Activated naive CD8-positive, alpha-beta T cell treated with anti-CD3 and anti-CD28 coated beads for 36 hours (primary cell): ENCODE data around the gene PNRC2. TPM values are rescaled to one million over a fixed set of nuclear protein-coding genes. Genes with fewer than 3 reads are reported as not detected.
A peak's percentile ranks its signal among the peaks of the same experiment; 100 is the strongest.
"Not testable (repeated sequence)": the region's sequence is repeated elsewhere in the genome, so short reads cannot be mapped to it uniquely, and the experiment has no call there.

Source experiments
- DNase-seq: peaks from one replicate; pipeline ENCODE4 v3.0.0; 2021
- H3K27ac Mint-ChIP-seq: one replicate; pipeline ENCODE4 v1.8.0; 2022; ENCODE audit warnings: mild to moderate bottlenecking, moderate library complexity, mixed read lengths
- H3K27me3 Mint-ChIP-seq: one replicate; pipeline ENCODE4 v1.8.0; 2022; ENCODE audit warnings: mild to moderate bottlenecking, mixed read lengths
- H3K36me3 Mint-ChIP-seq: one replicate; pipeline ENCODE4 v1.8.0; 2021; ENCODE audit warnings: mild to moderate bottlenecking, mixed read lengths
- H3K4me1 Mint-ChIP-seq: one replicate; pipeline ENCODE4 v1.8.0; 2021; ENCODE audit warnings: mixed read lengths
- H3K4me3 Mint-ChIP-seq: one replicate; pipeline ENCODE4 v1.8.0; 2022; ENCODE audit warnings: mild to moderate bottlenecking, moderate library complexity, mixed read lengths
- H3K9me3 Mint-ChIP-seq: one replicate; pipeline ENCODE4 v1.8.0; 2022; ENCODE audit warnings: mixed read lengths
- total RNA-seq, 2 experiments: library from RNA; stranded (reverse); gene quantifications; one replicate each; pipeline ENCODE4 v1.2.3, GENCODE V29; 2021

Gene PNRC2
- total RNA-seq, 2 experiments from 2014 or later = 162 to 165 TPM

GRCh38 chr1:23996700-23997229 is 37.1 kb downstream of the PNRC2 start:
- DNase-seq = no peak
- Mint-ChIP-seq H3K36me3 (no peaks in the 10 kb centered on the region), H3K4me1 (peaks cover 11% of the 10 kb centered on the region), H3K27ac (no peak overlapping the region), H3K27me3 (no peaks in the 10 kb centered on the region), H3K4me3 (no peak overlapping the region), H3K9me3 (no peaks in the 10 kb centered on the region)

- Mint-ChIP-seq H3K4me3 (no peak overlapping the region), H3K36me3 (no peaks in the 10 kb centered on the region), H3K27ac (no peak overlapping the region), H3K27me3 (no peaks in the 10 kb centered on the region), H3K9me3 (no peaks in the 10 kb centered on the region), H3K4me1 (peaks cover 11% of the 10 kb centered on the region)
- no peak for DNase-seq
Observed at GRCh38 chr1:23997812-23998211, 38.2 kb downstream of the PNRC2 start.

GRCh38 chr1:23999156-23999671 is 39.6 kb downstream of the PNRC2 start:
- H3K4me1 Mint-ChIP-seq = peaks cover 11% of the 10 kb centered on the region
- H3K4me3 Mint-ChIP-seq = no peak overlapping the region
- no peaks in the 10 kb centered on the region for H3K9me3 Mint-ChIP-seq
- H3K36me3 Mint-ChIP-seq = no peaks in the 10 kb centered on the region
- peak overlapping the region; percentile 61 for H3K27ac Mint-ChIP-seq
- H3K27me3 Mint-ChIP-seq = peaks cover 4% of the 10 kb centered on the region
- DNase-seq = no peak

GRCh38 chr1:24002695-24003094 is 43.1 kb downstream of the PNRC2 start:
- H3K9me3 Mint-ChIP-seq = no peaks in the 10 kb centered on the region
- DNase-seq = no peak
- no peak overlapping the region for H3K27ac Mint-ChIP-seq
- no peak overlapping the region for H3K4me3 Mint-ChIP-seq
- H3K4me1 Mint-ChIP-seq = peaks cover 8% of the 10 kb centered on the region
- no peaks in the 10 kb centered on the region for H3K36me3 Mint-ChIP-seq
- H3K27me3 Mint-ChIP-seq = peaks cover 4% of the 10 kb centered on the region

GRCh38 chr1:24003331-24003972 is 43.8 kb downstream of the PNRC2 start:
- Mint-ChIP-seq H3K27me3 (peaks cover 4% of the 10 kb centered on the region), H3K4me1 (peaks cover 8% of the 10 kb centered on the region), H3K27ac (no peak overlapping the region), H3K36me3 (no peaks in the 10 kb centered on the region), H3K9me3 (no peaks in the 10 kb centered on the region), H3K4me3 (no peak overlapping the region)
- no peak for DNase-seq

- H3K27me3 Mint-ChIP-seq = peaks cover 8% of the 10 kb centered on the region
- H3K4me1 Mint-ChIP-seq = peaks cover 3% of the 10 kb centered on the region
- H3K4me3 Mint-ChIP-seq = no peak overlapping the region
- no peak for DNase-seq
- no peaks in the 10 kb centered on the region for H3K36me3 Mint-ChIP-seq
- H3K9me3 Mint-ChIP-seq = no peaks in the 10 kb centered on the region
- no peak overlapping the region for H3K27ac Mint-ChIP-seq
Observed at GRCh38 chr1:24004132-24004531, 44.5 kb downstream of the PNRC2 start.

GRCh38 chr1:24005163-24005562 is 45.5 kb downstream of the PNRC2 start:
- Mint-ChIP-seq H3K4me1 (no peaks in the 10 kb centered on the region), H3K36me3 (no peaks in the 10 kb centered on the region), H3K9me3 (no peaks in the 10 kb centered on the region), H3K27ac (no peak overlapping the region), H3K4me3 (no peak overlapping the region), H3K27me3 (peaks cover 8% of the 10 kb centered on the region)
- no peak for DNase-seq

GRCh38 chr1:24007079-24007478 is 47.5 kb downstream of the PNRC2 start:
- Mint-ChIP-seq H3K4me1 (no peaks in the 10 kb centered on the region), H3K4me3 (no peak overlapping the region), H3K27me3 (peaks cover 14% of the 10 kb centered on the region), H3K27ac (no peak overlapping the region), H3K36me3 (no peaks in the 10 kb centered on the region), H3K9me3 (no peaks in the 10 kb centered on the region)
- no peak for DNase-seq

- not testable (repeated sequence) for H3K36me3 Mint-ChIP-seq, H3K4me1 Mint-ChIP-seq, H3K4me3 Mint-ChIP-seq, DNase-seq, H3K9me3 Mint-ChIP-seq, H3K27ac Mint-ChIP-seq
- H3K27me3 Mint-ChIP-seq = peaks cover 11% of the 10 kb centered on the region
Observed at GRCh38 chr1:24008574-24009184, 49.1 kb downstream of the PNRC2 start.

GRCh38 chr1:24009406-24009805 is 49.8 kb downstream of the PNRC2 start:
- H3K9me3 Mint-ChIP-seq = no peaks in the 10 kb centered on the region
- H3K27me3 Mint-ChIP-seq = peaks cover 10% of the 10 kb centered on the region
- DNase-seq = no peak
- no peaks in the 10 kb centered on the region for H3K4me1 Mint-ChIP-seq
- H3K4me3 Mint-ChIP-seq = no peak overlapping the region
- H3K36me3 Mint-ChIP-seq = no peaks in the 10 kb centered on the region
- no peak overlapping the region for H3K27ac Mint-ChIP-seq

- Mint-ChIP-seq H3K27me3 (peaks cover 10% of the 10 kb centered on the region), H3K4me3 (no peak overlapping the region), H3K9me3 (no peaks in the 10 kb centered on the region), H3K27ac (no peak overlapping the region), H3K36me3 (no peaks in the 10 kb centered on the region), H3K4me1 (no peaks in the 10 kb centered on the region)
- no peak for DNase-seq
Observed at GRCh38 chr1:24010650-24011049, 51.0 kb downstream of the PNRC2 start.

GRCh38 chr1:24012878-24013277 is 53.2 kb downstream of the PNRC2 start:
- H3K36me3 Mint-ChIP-seq, H3K27ac Mint-ChIP-seq, H3K4me1 Mint-ChIP-seq, H3K27me3 Mint-ChIP-seq, H3K9me3 Mint-ChIP-seq, DNase-seq, H3K4me3 Mint-ChIP-seq: not testable (repeated sequence)

Other genes starting within 250 kb of the PNRC2 start
- gene ELOA, start 216.4 kb upstream of the PNRC2 start, total RNA-seq = 10 to 100 TPM; 58.5 to 60.6 TPM
- gene PITHD1, start 181.4 kb upstream of the PNRC2 start, total RNA-seq = 10 to 100 TPM; 89.1 to 92.3 TPM
- gene LYPLA2, start 168.7 kb upstream of the PNRC2 start, total RNA-seq = 10 to 100 TPM; 76.8 to 79.5 TPM
- 10 to 100 TPM; 48.6 to 51.8 TPM for gene GALE, start 159.1 kb upstream of the PNRC2 start, total RNA-seq
- gene HMGCL, start 134.4 kb upstream of the PNRC2 start, total RNA-seq = 10 to 100 TPM; 29.2 to 30.3 TPM
- gene FUCA1, start 91.5 kb upstream of the PNRC2 start, total RNA-seq = 1 to 10 TPM; 4.7 to 5.1 TPM
- under 1 TPM; 0.16 to 0.28 TPM for gene CNR2, start 46.5 kb upstream of the PNRC2 start, total RNA-seq
- gene SRSF10, start 20.5 kb downstream of the PNRC2 start, total RNA-seq = 100 to 1,000 TPM; 229 to 234 TPM
- gene MYOM3, start 152.3 kb downstream of the PNRC2 start, total RNA-seq = not detected
- not detected for gene IL22RA1, start 183.3 kb downstream of the PNRC2 start, total RNA-seq
- 1 to 10 TPM; 6.3 to 7.3 TPM for gene IFNLR1, start 227.5 kb downstream of the PNRC2 start, total RNA-seq